T-helper 17 cell (primary cell): ENCODE measurements around the gene PTEN. TPM values are rescaled to one million over a fixed set of nuclear protein-coding genes. Genes with fewer than 3 reads are reported as not detected.
"Not testable (repeated sequence)": the region's sequence is repeated elsewhere in the genome, so short reads cannot be mapped to it uniquely, and the experiment has no call there.

Experiments
- ATAC-seq: fragments of 150-1000 bp; cut with Tn5 transposase; 2 replicates; pipeline ENCODE4 v1.10.0; 2021; ENCODE audit warnings: mild to moderate bottlenecking, moderate library complexity
- DNase-seq, 3 donors: peaks; one replicate each; pipeline versions ENCODE4 v3.0.0 to v3.0.0-alpha.2; 2020 to 2021
- H3K9me3 ChIP-seq: one replicate; pipeline ENCODE4 v1.7.0; 2013; ENCODE audit warnings: low read length, mild to moderate bottlenecking; ENCODE audit not compliant: control insufficient read depth, poor library complexity, severe bottlenecking
- H3K27ac Mint-ChIP-seq: one replicate; pipeline ENCODE4 v1.8.0; 2022; ENCODE audit warnings: mild to moderate bottlenecking, moderate library complexity, mixed read lengths
- H3K27me3 Mint-ChIP-seq: one replicate; pipeline ENCODE4 v1.8.0; 2022; ENCODE audit warnings: mixed read lengths
- H3K36me3 Mint-ChIP-seq: one replicate; pipeline ENCODE4 v1.8.0; 2022; ENCODE audit warnings: low read depth, mixed read lengths
- H3K4me1 Mint-ChIP-seq: one replicate; pipeline ENCODE4 v1.8.0; 2022; ENCODE audit warnings: mild to moderate bottlenecking, mixed read lengths
- H3K4me3 Mint-ChIP-seq: one replicate; pipeline ENCODE4 v1.8.0; 2022; ENCODE audit warnings: mild to moderate bottlenecking, moderate library complexity, mixed read lengths
- total RNA-seq, 4 donors: library from RNA in 2 of 4; stranded (reverse) in 2 of 4; gene quantifications; one replicate each; pipeline ENCODE4 v1.2.3 and lab custom pipeline; 2022 to 2026

Gene PTEN
- total RNA-seq, 2 donors from 2014 or later, result 84.9 to 89.3 TPM

DNA sequence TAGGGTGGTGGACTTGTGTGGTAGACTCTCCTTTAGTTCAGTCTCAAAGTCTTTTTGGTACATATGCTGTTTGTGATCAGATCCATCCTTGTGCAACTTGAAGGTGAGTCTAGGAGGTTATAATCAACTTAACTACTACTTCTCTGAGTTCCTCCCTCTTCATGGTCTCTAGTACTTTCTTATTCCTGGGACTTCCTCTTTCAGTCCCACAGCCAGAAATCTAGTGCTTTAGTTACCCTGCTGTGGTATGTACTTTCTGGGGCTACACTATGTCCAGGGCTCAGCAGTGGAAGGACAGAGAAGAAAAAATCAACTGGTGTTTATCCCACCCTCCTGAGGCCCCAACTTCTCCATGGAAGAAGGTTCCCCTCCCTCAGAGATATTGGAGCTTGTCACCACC is 26.0 kb upstream of the PTEN start:
- no peak overlapping the region for H3K27ac Mint-ChIP-seq
- DNase-seq (no peak), ATAC-seq (no peak)
- peaks cover 2% of the 10 kb centered on the region for H3K36me3 Mint-ChIP-seq
- H3K4me3 Mint-ChIP-seq, result no peak overlapping the region
- peaks cover 5% of the 10 kb centered on the region for H3K27me3 Mint-ChIP-seq
- no peaks in the 10 kb centered on the region for H3K9me3 ChIP-seq
- H3K4me1 Mint-ChIP-seq, result no peaks in the 10 kb centered on the region

DNA sequence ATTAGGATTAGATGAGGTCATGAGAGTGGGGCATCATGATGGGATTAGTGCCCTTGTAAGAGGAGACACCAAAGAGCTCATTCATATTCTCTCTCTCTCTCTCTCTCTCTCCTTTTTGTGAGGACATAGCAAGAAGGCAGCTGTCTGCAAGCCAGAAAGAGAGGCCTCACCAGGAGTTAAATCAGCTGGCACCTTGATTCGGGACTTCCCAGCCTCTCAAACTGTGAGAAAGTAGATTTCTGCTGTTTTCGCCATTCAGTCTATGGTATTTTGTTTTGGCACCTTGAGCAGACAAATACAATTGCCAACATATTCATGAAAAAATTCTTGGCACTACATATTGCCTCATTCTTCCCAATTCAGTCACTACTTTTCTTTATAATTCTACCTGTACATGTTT is 24.8 kb upstream of the PTEN start:
- Mint-ChIP-seq H3K27ac (no peak overlapping the region), H3K4me1 (peaks cover 2% of the 10 kb centered on the region), H3K27me3 (peaks cover 5% of the 10 kb centered on the region), H3K4me3 (no peak overlapping the region), H3K36me3 (peaks cover 2% of the 10 kb centered on the region)
- ATAC-seq (no peak), DNase-seq (no peak)
- H3K9me3 ChIP-seq, result no peaks in the 10 kb centered on the region

DNA sequence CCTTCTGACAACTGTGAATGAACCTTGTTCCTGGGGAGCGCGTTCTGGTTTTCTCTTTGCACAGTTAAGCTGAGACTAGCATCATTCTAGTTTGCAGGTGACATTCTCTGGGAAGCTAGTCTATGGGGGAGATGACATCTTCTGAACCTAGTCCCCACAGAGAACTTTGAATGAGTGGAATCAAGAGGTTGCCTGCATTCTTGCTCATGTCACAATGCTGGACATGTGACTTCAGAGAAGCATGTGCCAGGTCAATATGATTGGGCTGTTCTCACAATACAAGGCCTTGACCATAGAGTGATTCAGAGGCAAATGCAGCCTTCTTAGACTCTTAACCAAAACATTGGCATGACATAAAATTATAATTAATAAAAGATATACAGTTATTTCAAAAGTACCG is 22.2 kb upstream of the PTEN start:
- Mint-ChIP-seq H3K4me3 (no peak overlapping the region), H3K4me1 (peaks cover 2% of the 10 kb centered on the region), H3K27me3 (peaks cover 5% of the 10 kb centered on the region), H3K27ac (no peak overlapping the region), H3K36me3 (no peaks in the 10 kb centered on the region)
- no peaks in the 10 kb centered on the region for H3K9me3 ChIP-seq
- ATAC-seq (no peak), DNase-seq (no peak)

DNA sequence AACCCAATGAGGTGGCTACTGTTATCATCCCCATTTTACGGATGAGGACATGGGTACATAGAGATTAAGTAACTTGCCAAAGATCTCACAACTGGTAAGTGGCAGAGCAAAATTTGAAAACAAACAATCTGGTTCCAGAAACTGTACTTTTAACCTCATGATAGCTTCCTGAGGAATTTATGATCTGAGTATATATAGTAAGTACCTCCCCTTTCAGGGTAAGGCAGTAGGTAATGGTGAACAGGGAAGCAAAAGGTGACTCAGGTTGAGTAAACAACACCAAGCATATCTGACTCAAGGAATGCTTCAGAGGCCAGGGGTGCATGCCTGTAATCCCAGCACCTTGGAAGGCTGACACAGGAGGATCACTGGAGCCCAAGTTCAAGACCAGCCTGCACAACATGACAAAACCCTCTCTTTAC is 21.2 kb upstream of the PTEN start:
- DNase-seq (no peak), ATAC-seq (no peak)
- H3K36me3 Mint-ChIP-seq, result no peaks in the 10 kb centered on the region
- H3K9me3 ChIP-seq, result no peaks in the 10 kb centered on the region
- H3K4me3 Mint-ChIP-seq, result no peak overlapping the region
- no peak overlapping the region for H3K27ac Mint-ChIP-seq
- H3K27me3 Mint-ChIP-seq, result peaks cover 5% of the 10 kb centered on the region
- H3K4me1 Mint-ChIP-seq, result peaks cover 2% of the 10 kb centered on the region

DNA sequence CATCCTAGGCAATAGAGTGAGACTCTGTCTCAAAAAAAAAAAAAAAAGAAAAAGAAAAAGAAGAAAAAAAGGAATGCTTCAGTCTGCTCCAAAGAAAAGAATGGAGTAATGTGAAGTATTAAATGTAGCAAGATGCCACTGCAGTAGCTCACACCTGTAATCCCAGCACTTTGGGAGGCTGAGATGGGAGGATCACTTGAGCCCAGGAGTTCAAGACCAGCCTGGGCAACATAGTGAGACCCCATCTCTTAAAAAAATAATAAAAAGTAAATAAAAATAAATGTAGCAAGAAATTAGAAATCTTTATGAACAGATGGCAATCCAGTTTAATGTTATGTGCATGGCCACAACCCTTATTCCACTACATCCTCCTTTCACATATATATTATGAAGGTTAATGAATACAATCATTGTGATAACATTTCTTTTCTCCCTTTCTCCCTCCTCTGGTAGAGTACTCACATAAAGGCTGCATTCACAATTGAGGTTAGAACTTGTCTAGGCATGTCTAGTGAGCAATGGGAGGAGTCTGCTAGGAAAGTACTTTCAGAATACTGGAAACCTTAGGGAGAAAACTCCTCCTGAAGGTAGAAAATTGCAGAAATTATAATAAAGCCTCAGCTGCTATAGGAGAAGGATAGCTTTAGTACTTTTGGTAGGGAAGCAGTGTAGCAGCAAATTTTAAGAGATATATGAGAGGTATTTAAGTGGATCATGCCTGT is 20.5 kb upstream of the PTEN start:
- no peaks in the 10 kb centered on the region for H3K9me3 ChIP-seq
- Mint-ChIP-seq H3K27me3 (peaks cover 5% of the 10 kb centered on the region), H3K27ac (no peak overlapping the region), H3K4me1 (peaks cover 2% of the 10 kb centered on the region), H3K4me3 (no peak overlapping the region), H3K36me3 (no peaks in the 10 kb centered on the region)
- DNase-seq (no peak), ATAC-seq (no peak)

DNA sequence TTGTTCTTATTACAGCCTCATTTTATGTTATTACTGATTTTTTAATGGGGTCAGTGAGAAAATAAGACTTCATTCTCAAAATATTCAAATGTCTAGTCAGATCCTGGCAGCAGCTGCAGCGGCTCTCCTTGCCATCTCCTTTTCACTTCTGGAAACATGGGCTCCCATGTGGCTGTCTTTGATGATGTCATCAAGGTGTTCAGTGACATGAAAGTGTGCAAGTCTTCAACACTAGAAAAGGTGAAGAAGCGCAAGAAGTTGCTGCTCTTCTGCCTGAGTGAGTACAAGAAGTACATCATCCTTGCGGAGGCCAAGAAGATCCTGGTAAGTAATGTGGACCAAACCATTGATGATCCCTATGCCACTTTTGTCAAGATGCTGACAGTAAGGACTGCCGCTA is 19.7 kb upstream of the PTEN start:
- no peaks in the 10 kb centered on the region for H3K36me3 Mint-ChIP-seq
- H3K27ac Mint-ChIP-seq, result no peak overlapping the region
- H3K9me3 ChIP-seq, result no peaks in the 10 kb centered on the region
- DNase-seq (no peak), ATAC-seq (no peak)
- H3K4me1 Mint-ChIP-seq, result peaks cover 2% of the 10 kb centered on the region
- peaks cover 5% of the 10 kb centered on the region for H3K27me3 Mint-ChIP-seq
- no peak overlapping the region for H3K4me3 Mint-ChIP-seq

DNA sequence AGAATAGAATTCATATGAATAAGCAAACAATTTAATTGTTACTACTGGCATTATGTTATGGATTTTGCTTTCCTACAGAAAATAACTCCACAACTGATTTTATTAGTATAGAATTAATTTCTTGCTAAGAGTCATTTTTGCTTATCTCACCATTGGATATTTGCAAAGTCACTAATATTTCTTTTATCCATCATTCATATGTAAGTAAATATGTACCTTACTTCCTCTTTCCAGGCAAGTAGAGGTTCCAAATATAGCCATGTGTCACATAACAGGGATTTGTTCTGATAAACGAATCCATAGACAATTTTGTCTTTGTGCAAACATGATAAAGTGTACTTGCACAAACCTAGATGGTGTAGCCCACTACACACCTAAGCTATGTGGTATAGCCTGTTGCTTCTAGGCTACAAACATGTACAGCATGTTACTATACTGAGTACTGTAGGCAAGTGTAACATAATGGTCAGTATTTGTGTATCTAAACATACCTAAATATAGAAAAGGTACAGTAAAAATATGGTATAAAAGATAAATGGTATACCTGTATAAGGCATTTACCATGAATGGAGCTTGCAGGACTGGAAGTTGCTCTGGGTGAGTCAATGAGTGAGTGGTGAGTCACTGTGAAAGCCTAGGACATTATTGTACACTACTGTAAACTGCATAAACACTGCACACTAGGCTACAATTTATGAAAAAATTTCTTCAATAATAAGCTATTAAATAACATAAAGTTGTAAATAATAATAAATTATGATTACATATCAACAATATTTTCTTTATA is 18.4 kb upstream of the PTEN start:
- Mint-ChIP-seq H3K27me3 (no peaks in the 10 kb centered on the region), H3K4me3 (no peak overlapping the region)
- no peak for ATAC-seq

DNA sequence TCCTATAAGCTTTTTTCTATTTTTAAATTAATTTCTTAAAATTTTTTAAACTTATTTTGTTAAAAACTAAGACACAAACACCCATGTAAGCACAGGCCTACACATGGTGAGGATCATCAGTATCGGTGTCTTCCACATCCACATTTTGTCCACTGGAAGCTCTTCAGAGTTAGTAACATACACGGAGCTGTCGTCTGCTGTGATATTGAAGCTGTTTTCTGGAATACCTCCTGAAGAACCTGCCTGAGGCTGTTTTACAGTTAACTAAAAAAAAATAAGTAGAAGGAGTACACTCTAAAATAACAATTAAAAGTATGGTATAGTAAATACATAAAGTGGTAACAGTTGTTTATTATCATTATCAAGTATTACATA is 17.8 kb upstream of the PTEN start:
- Mint-ChIP-seq H3K4me1 (peaks cover 5% of the 10 kb centered on the region), H3K36me3 (no peaks in the 10 kb centered on the region), H3K27ac (no peak overlapping the region), H3K27me3 (no peaks in the 10 kb centered on the region), H3K4me3 (no peak overlapping the region)
- no peak for ATAC-seq
- no peaks in the 10 kb centered on the region for H3K9me3 ChIP-seq
- DNase-seq, result no peak

More for the DNA sequence above, 18.4 kb upstream of the PTEN start:
- DNase-seq, result no peak
- Mint-ChIP-seq H3K36me3 (no peaks in the 10 kb centered on the region), H3K4me1 (peaks cover 2% of the 10 kb centered on the region), H3K27ac (no peak overlapping the region)
- no peaks in the 10 kb centered on the region for H3K9me3 ChIP-seq

DNA sequence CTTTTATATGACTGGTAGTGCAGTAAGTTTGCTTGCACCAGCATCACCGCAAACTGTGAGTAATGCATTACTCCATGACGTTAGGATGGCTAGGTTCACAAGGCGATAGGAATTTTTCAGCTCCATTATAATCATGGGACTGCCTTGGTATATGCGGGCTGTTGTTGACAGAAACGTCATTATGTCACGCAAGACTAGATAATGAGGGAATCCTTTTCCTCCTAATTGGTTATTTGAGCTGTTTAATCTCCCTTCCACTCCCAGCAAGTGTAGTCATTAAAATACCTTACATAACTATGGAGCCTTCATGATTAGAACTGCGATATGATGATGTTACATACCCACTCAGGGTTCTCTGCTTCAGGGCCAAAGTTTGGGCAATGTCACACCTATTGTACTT is 17.4 kb upstream of the PTEN start:
- ATAC-seq, result no peak
- Mint-ChIP-seq H3K4me1 (peaks cover 8% of the 10 kb centered on the region), H3K4me3 (no peak overlapping the region), H3K27me3 (no peaks in the 10 kb centered on the region), H3K36me3 (no peaks in the 10 kb centered on the region), H3K27ac (no peak overlapping the region)
- DNase-seq, result no peak
- no peaks in the 10 kb centered on the region for H3K9me3 ChIP-seq

DNA sequence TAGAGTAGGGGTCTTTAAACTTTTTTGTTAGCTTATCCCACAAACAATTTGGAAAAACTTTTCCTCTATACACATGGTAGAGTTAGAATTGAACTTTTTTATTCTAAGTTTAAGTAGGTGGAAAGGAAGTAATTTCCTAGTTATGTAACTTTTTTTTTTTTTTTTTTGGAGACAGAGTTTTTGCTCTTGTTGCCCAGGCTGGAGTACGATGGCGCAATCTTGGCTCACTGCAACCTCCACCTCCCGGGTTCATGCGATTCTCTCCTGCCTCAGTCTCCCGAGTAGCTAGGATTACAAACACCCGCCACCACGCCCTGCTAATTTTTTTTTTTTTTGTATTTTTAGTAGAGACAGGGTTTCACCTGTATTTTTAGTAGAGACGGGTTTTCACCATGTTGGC is 16.7 kb upstream of the PTEN start:
- not testable (repeated sequence) for H3K27me3 Mint-ChIP-seq, H3K9me3 ChIP-seq, H3K27ac Mint-ChIP-seq, DNase-seq, H3K4me3 Mint-ChIP-seq, H3K36me3 Mint-ChIP-seq, ATAC-seq
- H3K4me1 Mint-ChIP-seq, result peaks cover 10% of the 10 kb centered on the region

DNA sequence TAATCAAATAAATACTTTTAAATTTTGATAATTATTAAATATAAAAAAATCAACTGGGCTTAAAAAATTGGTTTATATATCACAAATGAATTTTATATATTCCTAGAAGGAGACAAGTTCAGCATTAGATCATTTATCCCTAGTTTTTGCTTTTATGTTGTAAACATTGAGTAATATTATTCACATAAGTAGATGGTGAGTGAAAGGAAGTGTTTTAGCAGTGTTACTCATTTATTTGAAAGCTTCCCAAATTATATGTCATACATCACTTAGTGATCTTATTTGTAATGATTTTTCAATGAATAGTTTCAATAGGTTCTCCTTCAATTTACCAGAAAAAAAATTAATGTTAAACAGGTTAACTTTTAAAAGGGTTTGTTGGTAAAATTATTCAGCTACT is 15.9 kb upstream of the PTEN start:
- no peak overlapping the region for H3K4me3 Mint-ChIP-seq
- peaks cover 10% of the 10 kb centered on the region for H3K4me1 Mint-ChIP-seq
- H3K9me3 ChIP-seq, result no peaks in the 10 kb centered on the region
- ATAC-seq (no peak), DNase-seq (no peak)
- H3K27me3 Mint-ChIP-seq, result no peaks in the 10 kb centered on the region
- no peak overlapping the region for H3K27ac Mint-ChIP-seq
- H3K36me3 Mint-ChIP-seq, result no peaks in the 10 kb centered on the region

DNA sequence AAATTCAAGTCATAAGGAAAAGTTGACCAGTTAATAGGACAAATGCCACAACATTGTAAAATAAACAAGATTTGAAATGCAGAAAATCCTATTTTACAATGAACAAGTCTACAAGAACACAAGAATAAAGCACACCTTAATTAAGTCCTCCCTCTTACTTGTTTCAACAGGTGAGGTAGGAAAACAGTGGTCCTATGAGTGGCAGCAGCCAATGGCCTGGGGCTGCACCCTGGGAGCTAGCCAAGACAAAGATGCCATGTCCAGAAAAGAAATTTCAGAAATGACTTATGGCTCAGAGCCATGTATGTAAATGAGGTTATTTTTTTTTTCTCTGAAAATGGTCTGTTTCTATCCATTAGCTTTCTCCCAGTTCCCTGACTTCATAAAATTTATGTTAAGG is 14.4 kb upstream of the PTEN start:
- Mint-ChIP-seq H3K4me1 (peaks cover 8% of the 10 kb centered on the region), H3K4me3 (no peak overlapping the region), H3K27ac (no peak overlapping the region), H3K27me3 (no peaks in the 10 kb centered on the region), H3K36me3 (no peaks in the 10 kb centered on the region)
- no peaks in the 10 kb centered on the region for H3K9me3 ChIP-seq
- ATAC-seq (no peak), DNase-seq (no peak)

DNA sequence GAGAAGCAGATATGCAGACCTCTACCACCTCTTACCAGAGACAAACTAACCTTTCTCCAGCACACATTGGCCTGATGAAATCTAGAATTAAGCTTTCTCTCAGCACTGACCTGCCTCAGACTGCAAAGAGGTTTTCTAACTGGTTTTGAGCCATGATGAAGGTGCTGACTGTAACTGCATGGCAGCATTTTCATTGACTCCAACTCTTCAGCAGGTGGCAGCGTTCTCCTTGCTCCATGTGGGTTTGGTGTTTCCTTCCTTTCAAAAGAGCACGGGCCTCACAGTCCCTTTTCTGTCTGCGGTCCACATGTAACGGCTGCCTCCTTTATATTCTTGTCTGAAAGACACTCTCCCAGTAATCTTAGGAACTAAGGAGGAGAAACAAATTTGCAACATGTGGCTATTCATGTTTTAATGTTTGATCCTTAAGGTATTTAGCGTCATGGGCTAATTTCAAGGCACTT is 12.7 kb upstream of the PTEN start:
- DNase-seq, result peak in 2 of 3 donors; percentile 19 to 28
- Mint-ChIP-seq H3K4me3 (peak overlapping the region; percentile 53), H3K27ac (peak overlapping the region; percentile 11), H3K36me3 (no peaks in the 10 kb centered on the region), H3K27me3 (no peaks in the 10 kb centered on the region), H3K4me1 (peaks cover 8% of the 10 kb centered on the region)
- no peaks in the 10 kb centered on the region for H3K9me3 ChIP-seq
- peak; percentile 85 for ATAC-seq

DNA sequence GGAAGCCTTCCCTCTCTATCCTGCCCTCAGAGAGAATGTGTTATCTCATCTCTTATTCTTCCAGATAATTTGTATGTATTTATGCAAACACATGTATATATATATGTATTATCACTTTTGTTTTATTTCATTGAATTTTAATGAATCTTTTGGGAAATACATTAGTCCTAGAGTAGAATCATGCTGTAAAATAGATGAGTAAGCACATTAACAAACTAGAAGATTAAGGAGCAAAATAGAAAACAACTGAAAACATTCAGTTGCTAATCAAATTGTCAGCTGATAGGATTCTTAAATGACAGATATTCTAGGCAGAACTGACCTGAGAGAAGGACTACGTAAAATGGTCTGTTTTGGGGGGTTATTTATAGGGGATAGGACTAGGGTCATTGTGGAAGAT is 11.3 kb upstream of the PTEN start:
- DNase-seq (no peak), ATAC-seq (no peak)
- H3K27me3 Mint-ChIP-seq, result no peaks in the 10 kb centered on the region
- no peak overlapping the region for H3K27ac Mint-ChIP-seq
- H3K4me1 Mint-ChIP-seq, result peaks cover 8% of the 10 kb centered on the region
- no peaks in the 10 kb centered on the region for H3K36me3 Mint-ChIP-seq
- no peak overlapping the region for H3K4me3 Mint-ChIP-seq
- H3K9me3 ChIP-seq, result no peaks in the 10 kb centered on the region
